ENCODE results near the gene MRPL50.

MRPL50 gene

GRCh38 chr9:101442318-101442717 lies 43.9 kb upstream of the MRPL50 start:
- no peak for TF ChIP-seq CTCF (IDR thresholded peaks at IDR 0.05)
- H3K36me3 ChIP-seq: no peaks in the 10 kb centered on the region
- H3K4me3 ChIP-seq (ENCODE audit: low read depth in 1 of 2, low read length in 1 of 2): no peak overlapping the region
- no peaks in the 10 kb centered on the region for H3K9me3 ChIP-seq
- no peaks in the 10 kb centered on the region for H3K27me3 ChIP-seq
- H3K4me1 ChIP-seq (ENCODE audit: control insufficient read depth in 1 of 2, insufficient read depth in 1 of 2, low read depth in 1 of 2, low read length in 1 of 2): peaks cover 17 to 38% of the 10 kb centered on the region in 2 experiments
- H3K27ac ChIP-seq: peak overlapping the region; percentile 47

DNA sequence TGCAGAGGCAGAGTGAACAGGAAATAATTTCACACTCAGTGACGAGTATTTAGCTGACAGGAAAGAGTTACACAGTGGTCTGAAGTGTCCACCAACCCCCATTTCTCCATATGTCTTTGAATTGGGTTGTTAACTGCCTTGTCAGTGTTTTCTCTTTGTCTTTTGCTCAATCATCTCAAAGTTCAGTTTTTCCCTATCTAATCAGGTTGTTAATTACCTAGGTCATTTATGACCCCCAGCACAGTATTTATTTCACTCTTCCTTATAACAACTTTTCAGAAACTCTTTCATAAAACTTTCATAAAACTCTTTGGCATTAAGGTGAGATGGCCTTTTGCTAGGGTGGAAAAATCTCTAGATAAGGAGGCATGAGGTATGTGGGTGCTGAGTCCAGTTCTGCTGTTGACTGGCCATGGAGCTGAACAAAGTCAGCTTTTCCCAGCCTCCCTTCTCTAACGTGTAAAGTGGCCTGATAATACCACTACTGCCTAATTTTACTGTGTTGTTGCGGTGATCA lies 42.4 kb upstream of the MRPL50 start:
- Histone ChIP-seq H3K27ac (peak overlapping the region; percentile 46), H3K36me3 (no peaks in the 10 kb centered on the region), H3K27me3 (no peaks in the 10 kb centered on the region), H3K4me1 (ENCODE audit: control insufficient read depth in 1 of 2, insufficient read depth in 1 of 2, low read depth in 1 of 2, low read length in 1 of 2) (peaks cover 17 to 38% of the 10 kb centered on the region in 2 experiments), H3K9me3 (no peaks in the 10 kb centered on the region), H3K4me3 (ENCODE audit: low read depth in 1 of 2, low read length in 1 of 2) (no peak overlapping the region)
- no peak for TF ChIP-seq CTCF (IDR thresholded peaks at IDR 0.05)

DNA sequence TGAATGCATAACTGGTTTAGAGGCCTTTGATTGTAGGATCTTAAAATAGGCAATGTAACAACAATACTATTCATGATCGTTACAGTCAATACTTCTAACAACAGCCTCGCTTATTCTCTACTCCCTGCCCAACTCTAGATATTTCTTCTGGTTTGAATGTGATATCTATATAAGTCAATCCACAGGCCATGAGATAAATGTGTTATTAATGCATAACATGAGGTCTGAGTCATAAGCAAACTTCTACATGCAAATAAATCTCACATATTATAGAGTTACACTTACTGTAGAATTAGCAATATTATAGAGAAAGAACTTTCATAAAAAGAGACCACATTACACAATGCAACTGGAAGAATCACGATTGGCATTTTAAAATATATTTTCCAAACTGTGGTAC lies 40.1 kb upstream of the MRPL50 start:
- H3K4me3 ChIP-seq (ENCODE audit: low read depth in 1 of 2, low read length in 1 of 2): no peak overlapping the region
- H3K27ac ChIP-seq: no peak overlapping the region
- no peaks in the 10 kb centered on the region for H3K36me3 ChIP-seq
- peaks cover 17 to 28% of the 10 kb centered on the region in 2 experiments for H3K4me1 ChIP-seq (ENCODE audit: control insufficient read depth in 1 of 2, insufficient read depth in 1 of 2, low read depth in 1 of 2, low read length in 1 of 2)
- TF ChIP-seq CTCF (IDR thresholded peaks at IDR 0.05): no peak
- no peaks in the 10 kb centered on the region for H3K9me3 ChIP-seq
- no peaks in the 10 kb centered on the region for H3K27me3 ChIP-seq

DNA sequence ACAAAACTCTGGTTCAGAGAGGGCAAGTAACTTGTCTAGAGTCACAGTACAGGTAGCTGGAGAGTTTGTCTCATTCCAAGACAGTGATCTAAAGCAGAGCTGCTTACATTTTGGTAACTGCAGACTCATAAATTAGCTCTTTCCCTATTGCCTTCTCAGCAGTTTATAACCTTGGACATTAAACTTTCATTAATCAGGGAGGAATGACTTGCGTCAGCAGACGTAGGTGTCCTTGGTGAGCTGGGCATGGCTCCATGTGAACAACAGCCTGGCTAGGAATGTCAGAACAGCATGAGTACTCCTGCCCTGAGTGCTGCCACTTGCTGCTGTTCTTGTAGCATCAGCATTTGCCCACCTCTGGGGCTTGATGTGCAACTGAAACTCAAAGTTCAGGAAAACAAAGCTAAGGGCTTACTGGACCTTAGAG lies 39.4 kb upstream of the MRPL50 start:
- H3K36me3 ChIP-seq: no peaks in the 10 kb centered on the region
- H3K27me3 ChIP-seq: no peaks in the 10 kb centered on the region
- H3K4me3 ChIP-seq (ENCODE audit: low read depth in 1 of 2, low read length in 1 of 2): no peak overlapping the region
- H3K9me3 ChIP-seq: no peaks in the 10 kb centered on the region
- peaks cover 17 to 28% of the 10 kb centered on the region in 2 experiments for H3K4me1 ChIP-seq (ENCODE audit: control insufficient read depth in 1 of 2, insufficient read depth in 1 of 2, low read depth in 1 of 2, low read length in 1 of 2)
- no peak overlapping the region for H3K27ac ChIP-seq
- no peak for TF ChIP-seq CTCF (IDR thresholded peaks at IDR 0.05)

DNA sequence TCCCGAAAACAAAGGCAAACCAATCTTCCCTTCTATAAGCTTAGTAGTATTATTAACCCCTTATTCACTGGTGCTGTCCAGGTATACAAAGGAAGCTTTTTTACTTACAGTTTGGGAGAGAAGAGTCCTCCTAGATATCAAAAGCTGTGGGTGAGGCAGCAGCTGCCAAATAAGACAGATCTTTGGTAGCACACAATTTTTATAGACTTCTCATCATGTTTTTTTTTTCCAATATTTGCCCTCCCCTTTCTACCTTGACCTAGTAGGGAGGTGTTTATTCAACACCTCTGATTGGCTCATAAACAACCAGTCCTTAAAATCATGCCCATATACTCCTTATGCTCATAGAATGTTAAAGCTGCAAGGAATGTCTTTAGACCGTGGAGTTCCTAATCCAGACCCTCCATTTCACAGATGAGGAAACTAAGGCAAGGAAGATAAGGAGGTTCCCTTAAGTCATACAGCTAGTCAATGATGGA lies 37.2 kb upstream of the MRPL50 start, which contains the start of gene ALDOB:
Gene ALDOB, minus strand, starts transcription at position 174 of the 479 bp plus-strand sequence. CDS start 4,887 bp downstream, outside the sequence.
- Histone ChIP-seq H3K4me1 (ENCODE audit: control insufficient read depth in 1 of 2, insufficient read depth in 1 of 2, low read depth in 1 of 2, low read length in 1 of 2) (peaks cover 5 to 11% of the 10 kb centered on the region in 2 experiments), H3K27me3 (no peaks in the 10 kb centered on the region), H3K27ac (no peak within 1 kb of the TSS), H3K4me3 (ENCODE audit: low read depth in 1 of 2, low read length in 1 of 2) (no peak within 1 kb of the TSS), H3K36me3 (no peaks in the 10 kb centered on the region), H3K9me3 (no peaks in the 10 kb centered on the region)
- no peak for TF ChIP-seq CTCF (IDR thresholded peaks at IDR 0.05)

Data from neutrophil (primary cell).